ENCODE measurements around the gene KLHL3. TPM values are rescaled to one million over a fixed set of nuclear protein-coding genes. Genes with fewer than 3 reads are reported as not detected.

The KLHL3 gene
- total and polyA plus RNA-seq, 2 donors (not counting 3 experiments of a cell fraction or from before 2014, with no cell fraction given) = 8.8 to 13.6 TPM

DNA sequence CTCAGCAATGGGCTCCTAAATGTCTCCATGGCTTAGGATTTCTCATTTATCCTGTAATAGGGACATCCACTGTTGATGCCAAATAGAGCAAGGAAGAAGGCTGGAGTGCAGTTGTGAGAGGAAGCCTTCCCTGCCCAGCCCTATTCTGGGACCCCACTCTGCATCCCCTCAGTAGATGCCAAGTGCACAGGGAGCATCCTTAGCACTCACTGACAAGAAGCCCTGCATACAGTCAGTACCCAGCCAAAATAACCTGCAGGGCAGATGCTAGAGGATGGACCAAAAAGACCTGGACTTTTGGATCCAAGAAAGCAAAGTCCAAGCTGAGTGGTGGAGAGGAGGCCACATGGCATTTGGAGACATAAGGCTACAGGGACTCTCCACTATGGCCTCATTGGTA lies 123.3 kb downstream of the KLHL3 start:
- no peaks in the 10 kb centered on the region for H4K20me1 ChIP-seq (replicated peaks; ENCODE audit: control insufficient read depth, extremely low read depth, insufficient read depth, low read length)
- H3K9me3 ChIP-seq (replicated peaks; ENCODE audit: control insufficient read depth, insufficient read depth, low read length) = no peaks in the 10 kb centered on the region
- H3K79me2 ChIP-seq (ENCODE audit: control insufficient read depth, insufficient read depth, low read length) = no peaks in the 10 kb centered on the region
- DNase-seq (ENCODE audit: low read depth, low spot score) (no peak), FAIRE-seq (no peak)
- H3K27ac ChIP-seq (ENCODE audit: insufficient read depth, low read depth, low read length) = no peak overlapping the region
- CTCF ChIA-PET = interaction anchor here (1.9 kb wide), 1 partner anchor 17 kb away, joined by 6 read pairs; no protein-coding TSS in a partner anchor
- H3K4me3 ChIP-seq (replicated peaks in 1 of 3; ENCODE audit: insufficient read depth in 1 of 3, low read depth in 1 of 3, low read length in 3 of 3) = no peak overlapping the region
- no peak for TF ChIP-seq FOS (IDR thresholded peaks at IDR 0.05; ENCODE audit: borderline replicate concordance, insufficient read depth, low read length)
- TF ChIP-seq, protein P1, sequence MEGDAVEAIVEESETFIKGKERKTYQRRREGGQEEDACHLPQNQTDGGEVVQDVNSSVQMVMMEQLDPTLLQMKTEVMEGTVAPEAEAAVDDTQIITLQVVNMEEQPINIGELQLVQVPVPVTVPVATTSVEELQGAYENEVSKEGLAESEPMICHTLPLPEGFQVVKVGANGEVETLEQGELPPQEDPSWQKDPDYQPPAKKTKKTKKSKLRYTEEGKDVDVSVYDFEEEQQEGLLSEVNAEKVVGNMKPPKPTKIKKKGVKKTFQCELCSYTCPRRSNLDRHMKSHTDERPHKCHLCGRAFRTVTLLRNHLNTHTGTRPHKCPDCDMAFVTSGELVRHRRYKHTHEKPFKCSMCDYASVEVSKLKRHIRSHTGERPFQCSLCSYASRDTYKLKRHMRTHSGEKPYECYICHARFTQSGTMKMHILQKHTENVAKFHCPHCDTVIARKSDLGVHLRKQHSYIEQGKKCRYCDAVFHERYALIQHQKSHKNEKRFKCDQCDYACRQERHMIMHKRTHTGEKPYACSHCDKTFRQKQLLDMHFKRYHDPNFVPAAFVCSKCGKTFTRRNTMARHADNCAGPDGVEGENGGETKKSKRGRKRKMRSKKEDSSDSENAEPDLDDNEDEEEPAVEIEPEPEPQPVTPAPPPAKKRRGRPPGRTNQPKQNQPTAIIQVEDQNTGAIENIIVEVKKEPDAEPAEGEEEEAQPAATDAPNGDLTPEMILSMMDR (IDR thresholded peaks at IDR 0.05; ENCODE audit: extremely low read depth in 1 of 2, insufficient read depth in 1 of 2, low read depth in 1 of 2, low read length in 2 of 2) = no peak
- no peak for TF ChIP-seq MAX (IDR thresholded peaks at IDR 0.05; ENCODE audit: insufficient read depth, insufficient read length)
- no peak for TF ChIP-seq POLR2A (IDR thresholded peaks at IDR 0.05; ENCODE audit: low read depth, low read length)
- TF ChIP-seq JUN (IDR thresholded peaks at IDR 0.05; ENCODE audit: borderline replicate concordance, insufficient read depth, insufficient read length, low read depth) = no peak
- TF ChIP-seq POLR2AphosphoS5 (IDR thresholded peaks at IDR 0.05; ENCODE audit: insufficient read depth, low read depth, low read length) = no peak
- TF ChIP-seq GATA2 (IDR thresholded peaks at IDR 0.05; ENCODE audit: insufficient read depth, insufficient read length, low read depth, low read length) = no peak
- no peak for TF ChIP-seq EZH2 (IDR thresholded peaks at IDR 0.05; ENCODE audit: borderline replicate concordance, low read depth, low read length, severe bottlenecking)
- no peak for TF ChIP-seq MYC (IDR thresholded peaks at IDR 0.05; ENCODE audit: low read depth, low read length)
- no peak overlapping the region for H3K4me2 ChIP-seq (ENCODE audit: insufficient read depth, low read length)
- peaks cover 6% of the 10 kb centered on the region in 2 experiments for H3K27me3 ChIP-seq (ENCODE audit: control insufficient read depth in 2 of 2, insufficient read depth in 2 of 2, low read length in 2 of 2)
- no peaks in the 10 kb centered on the region for H3K9me1 ChIP-seq (replicated peaks; ENCODE audit: control insufficient read depth, extremely low read depth, insufficient read depth, low read length)
- H3K4me1 ChIP-seq (ENCODE audit: control insufficient read depth, extremely low read depth, insufficient read depth, low read length) = no peaks in the 10 kb centered on the region
- H3K36me3 ChIP-seq (ENCODE audit: control insufficient read depth in 2 of 2, extremely low read depth in 1 of 2, insufficient read depth in 2 of 2, low read length in 2 of 2) = peaks cover 0 to 2% of the 10 kb centered on the region in 2 experiments
- no peak overlapping the region for H2AFZ ChIP-seq (ENCODE audit: low read depth, low read length)
- no TSS peak for BruUV-seq (replicated peaks)
- POLR2A ChIA-PET = no interaction called here
- no peak overlapping the region for H3K9ac ChIP-seq (replicated peaks; ENCODE audit: extremely low read depth, insufficient read depth, low read length)
- intact Hi-C loops (cut with micrococcal nuclease) (no loop called here), dilution Hi-C loops (cut with MboI; ENCODE audit: extremely low pct_ligation_motif_present, low sequenced_read_pairs) (no loop called here)

Data from endothelial cell of umbilical vein (primary cell).